Breast epithelium (tissue), 3 donors: ENCODE results near the gene PARVB.

Experiments used
- CTCF ChIP-seq, 3 donors: fragments of 450-650 bp; IDR thresholded peaks; one replicate each; pipeline ENCODE4 v1.5.1; 2016 to 2017; ENCODE audit warnings: antibody characterized with exemption in 3 of 3, mild to moderate bottlenecking in 3 of 3, moderate library complexity in 3 of 3
- POLR2A ChIP-seq: fragments of 450-650 bp; IDR thresholded peaks from one replicate; pipeline ENCODE4 v1.6.1; 2016; ENCODE audit warnings: antibody characterized with exemption, mild to moderate bottlenecking, moderate library complexity
- POLR2AphosphoS5 ChIP-seq, 3 donors: sonication (generic); formaldehyde crosslinking; IDR thresholded peaks; one replicate each; pipeline ENCODE4 v1.6.1; 2017; ENCODE audit warnings: antibody characterized with exemption in 3 of 3

GRCh38 chr22:44214187-44214586 lies 190.1 kb downstream of the PARVB start:
- TF ChIP-seq POLR2AphosphoS5 (IDR thresholded peaks at IDR 0.05) (no peak), CTCF (IDR thresholded peaks at IDR 0.05) (no peak), POLR2A (no peak)
